ENCODE results near the gene ADAMTS9.

- TF ChIP-seq EZH2phosphoT487 (IDR thresholded peaks at IDR 0.05) = no peak
- TF ChIP-seq EZH2 (IDR thresholded peaks at IDR 0.05) = no peak
- no peak for TF ChIP-seq CTCF (IDR thresholded peaks at IDR 0.05)
Observed at GRCh38 chr3:64642327-64643151, 45.3 kb downstream of the ADAMTS9 start.

All from neural progenitor cell (in vitro differentiated cells).